ENCODE data around the gene PTTG2. TPM values are rescaled to one million over a fixed set of nuclear protein-coding genes. Genes with fewer than 3 reads are reported as not detected.

Gene PTTG2
- total RNA-seq, 4 donors from 2014 or later = not detected

DNA sequence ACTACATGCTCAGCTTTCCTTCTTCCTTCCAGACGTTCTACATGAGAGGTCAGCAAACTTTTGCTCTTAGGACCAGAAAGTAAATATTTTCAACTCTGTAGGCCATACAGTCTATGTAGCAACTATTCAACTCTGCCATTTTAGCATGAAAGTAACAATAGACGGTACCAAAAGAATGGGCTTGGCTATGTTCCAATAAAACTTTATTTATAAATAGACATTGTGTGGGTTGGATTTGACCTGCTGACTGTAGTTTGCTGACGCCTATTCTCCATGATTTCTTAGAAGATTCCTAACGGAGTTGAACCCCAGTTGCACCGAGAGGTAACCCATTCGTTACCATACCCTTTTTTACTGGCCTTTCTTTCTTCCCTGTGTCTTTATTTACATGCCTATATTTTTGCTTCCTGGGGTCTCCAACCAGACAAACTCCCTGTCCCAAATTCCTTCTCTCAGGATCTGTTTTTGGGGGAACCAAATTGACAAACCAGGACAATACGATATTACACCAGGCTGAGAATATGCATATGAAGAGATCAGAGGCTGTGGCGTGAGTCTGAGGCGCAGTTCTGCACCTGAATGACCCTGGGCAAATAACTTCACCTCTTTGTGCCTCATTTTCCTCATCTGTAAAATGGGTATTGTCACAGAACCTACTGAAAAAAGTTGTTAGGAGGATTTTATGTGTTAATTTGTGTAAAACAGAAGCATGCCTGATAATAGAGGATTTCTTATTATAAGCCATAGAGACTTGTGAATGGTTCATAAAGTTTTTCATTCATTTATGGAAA is 10.4 kb upstream of the PTTG2 start:
- 76 to 79% methylated on average over 9 of the region's 9 CpGs for WGBS, 2 donors
- TF ChIP-seq CTCF (IDR thresholded peaks at IDR 0.05) (no peak), POLR2A (IDR thresholded peaks at IDR 0.05) (no peak)
- intact Hi-C loops (cut with DNase I; ENCODE audit: low total_unique reads) = no loop called here

DNA sequence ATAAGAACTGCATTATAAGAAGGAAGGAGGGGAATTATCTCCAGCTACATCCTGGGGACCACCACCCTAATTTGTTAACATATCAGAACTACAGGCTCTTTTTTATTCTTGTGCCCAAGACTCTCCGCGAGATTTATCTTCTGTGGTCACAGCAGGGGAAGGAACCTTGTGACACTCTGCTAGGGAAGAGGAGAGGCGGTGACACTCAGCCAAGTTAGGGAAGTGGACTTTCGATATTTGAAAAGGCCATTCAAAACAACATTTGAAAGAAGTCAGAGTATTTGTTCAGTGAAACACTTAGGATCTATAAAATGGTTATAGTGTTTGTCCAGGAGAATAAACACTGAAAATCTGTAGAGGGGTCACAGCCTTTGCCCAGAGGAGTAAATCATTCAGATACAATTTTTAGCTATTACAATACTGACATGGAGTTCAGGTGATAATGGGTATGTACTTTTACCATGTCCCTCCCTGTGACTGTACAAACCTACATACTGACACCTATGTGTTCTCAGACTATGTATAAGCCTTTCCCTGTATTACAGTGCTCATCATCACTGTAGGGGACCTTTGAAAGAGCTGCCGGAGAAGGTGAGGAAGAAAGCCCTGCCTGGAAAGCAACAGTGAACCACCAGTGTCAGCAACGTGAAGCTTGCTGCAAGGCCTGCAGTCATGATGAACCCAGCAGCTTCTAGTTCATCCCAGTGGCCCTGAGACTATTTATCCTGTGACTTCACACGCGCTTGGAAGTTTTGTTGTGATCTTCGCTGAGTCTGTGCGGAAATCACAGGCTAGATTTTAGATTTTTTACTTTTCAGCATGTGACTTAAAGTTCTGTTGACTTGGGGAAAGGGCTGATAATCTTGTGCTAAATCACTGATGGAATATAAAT is 8.5 kb upstream of the PTTG2 start:
- WGBS, 2 donors = 86 to 90% methylated on average over 10 of the region's 10 CpGs
- no peak for DNase-seq (ENCODE audit: low spot score in 2 of 2)
- no peak for TF ChIP-seq POLR2A (IDR thresholded peaks at IDR 0.05)
- no peak for TF ChIP-seq CTCF (IDR thresholded peaks at IDR 0.05)
- H3K4me3 ChIP-seq (ENCODE audit: low read depth, poor library complexity, severe bottlenecking) = no peak overlapping the region
- intact Hi-C loops (cut with DNase I; ENCODE audit: low total_unique reads) = no loop called here

More for the DNA sequence above, 10.4 kb upstream of the PTTG2 start:
- H3K4me3 ChIP-seq (ENCODE audit: low read depth, poor library complexity, severe bottlenecking) = no peak overlapping the region
- DNase-seq (ENCODE audit: low spot score in 2 of 2) = no peak

GRCh38 chr4:37953156-37953555 is 7.0 kb upstream of the PTTG2 start:
- WGBS, 2 donors = 33 to 35% methylated on average over 1 of the region's 1 CpG
- no peak overlapping the region for H3K4me3 ChIP-seq (ENCODE audit: low read depth, poor library complexity, severe bottlenecking)
- no peak for TF ChIP-seq CTCF (IDR thresholded peaks at IDR 0.05)
- no peak for TF ChIP-seq POLR2A (IDR thresholded peaks at IDR 0.05)
- intact Hi-C loops (cut with DNase I; ENCODE audit: low total_unique reads) = no loop called here
- DNase-seq (ENCODE audit: low spot score in 2 of 2) = no peak

- H3K4me3 ChIP-seq (ENCODE audit: low read depth, poor library complexity, severe bottlenecking) = no peak overlapping the region
- DNase-seq (ENCODE audit: low spot score in 2 of 2) = no peak
- intact Hi-C loops (cut with DNase I; ENCODE audit: low total_unique reads) = no loop called here
- WGBS, 2 donors = 69 to 85% methylated on average over 7 of the region's 7 CpGs
- no peak for TF ChIP-seq POLR2A (IDR thresholded peaks at IDR 0.05)
Measured at GRCh38 chr4:37953620-37954293, 6.4 kb upstream of the PTTG2 start.

- TF ChIP-seq CTCF (IDR thresholded peaks at IDR 0.05) (no peak), POLR2A (IDR thresholded peaks at IDR 0.05) (no peak)
- DNase-seq (ENCODE audit: low spot score in 2 of 2) = no peak
- intact Hi-C loops (cut with DNase I; ENCODE audit: low total_unique reads) = no loop called here
- H3K4me3 ChIP-seq (ENCODE audit: low read depth, poor library complexity, severe bottlenecking) = no peak overlapping the region
- 61 to 77% methylated on average over 4 of the region's 4 CpGs for WGBS, 2 donors
Measured at GRCh38 chr4:37956941-37957340, 3.3 kb upstream of the PTTG2 start.

- H3K4me3 ChIP-seq (ENCODE audit: low read depth, poor library complexity, severe bottlenecking) = no peak overlapping the region
- DNase-seq (ENCODE audit: low spot score in 2 of 2) = no peak
- TF ChIP-seq CTCF (IDR thresholded peaks at IDR 0.05) (no peak), POLR2A (IDR thresholded peaks at IDR 0.05) (no peak)
- 81 to 96% methylated on average over 6 of the region's 6 CpGs for WGBS, 2 donors
- intact Hi-C loops (cut with DNase I; ENCODE audit: low total_unique reads) = no loop called here
Measured at GRCh38 chr4:37958932-37959331, 1.3 kb upstream of the PTTG2 start.
